Inflammatory macrophage treated with lipopolysaccharide for 1 hour (primary cell): ENCODE results near the gene ATP9B.

ENCODE experiments used
- DNase-seq, 2 donors: peaks; one replicate each; pipeline ENCODE4 v3.0.0-alpha.2; 2020 to 2022

Gene ATP9B

GRCh38 chr18:79334496-79335233 is 265.5 kb downstream of the ATP9B start:
- no peak for DNase-seq

GRCh38 chr18:79335833-79336360 is 266.7 kb downstream of the ATP9B start:
- no peak for DNase-seq

GRCh38 chr18:79336556-79337142 is 267.5 kb downstream of the ATP9B start:
- no peak for DNase-seq

- no peak for DNase-seq
Observed at GRCh38 chr18:79337184-79337583, 268.0 kb downstream of the ATP9B start.

- DNase-seq: no peak
Observed at GRCh38 chr18:79337620-79338019, 268.4 kb downstream of the ATP9B start.

GRCh38 chr18:79339094-79339908 is 270.1 kb downstream of the ATP9B start:
- DNase-seq: no peak

GRCh38 chr18:79343567-79344207 is 274.5 kb downstream of the ATP9B start:
- DNase-seq: no peak

GRCh38 chr18:79344208-79344581 is 275.0 kb downstream of the ATP9B start:
- no peak for DNase-seq

GRCh38 chr18:79345366-79345765 is 276.2 kb downstream of the ATP9B start:
- no peak for DNase-seq

GRCh38 chr18:79345981-79346380 is 276.8 kb downstream of the ATP9B start:
- DNase-seq: no peak

GRCh38 chr18:79348066-79348465 is 278.9 kb downstream of the ATP9B start:
- DNase-seq: no peak

GRCh38 chr18:79352432-79352831 is 283.2 kb downstream of the ATP9B start:
- DNase-seq: no peak

- DNase-seq: no peak
Observed at GRCh38 chr18:79353267-79353666, 284.1 kb downstream of the ATP9B start.

- no peak for DNase-seq
Observed at GRCh38 chr18:79354350-79354749, 285.2 kb downstream of the ATP9B start.

GRCh38 chr18:79355433-79356335 is 286.5 kb downstream of the ATP9B start:
- DNase-seq: no peak

GRCh38 chr18:79356435-79356834 is 287.2 kb downstream of the ATP9B start:
- no peak for DNase-seq

- no peak for DNase-seq
Observed at GRCh38 chr18:79360933-79361332, 291.7 kb downstream of the ATP9B start.

- no peak for DNase-seq
Observed at GRCh38 chr18:79361766-79362522, 292.8 kb downstream of the ATP9B start.

- no peak for DNase-seq
Observed at GRCh38 chr18:79365701-79366100, 296.5 kb downstream of the ATP9B start.

GRCh38 chr18:79366177-79367094 is 297.2 kb downstream of the ATP9B start:
- DNase-seq: no peak
